Astrocyte of the cerebellum (primary cell): ENCODE measurements around the gene TBC1D8.
"Not testable (repeated sequence)": the region's sequence is repeated elsewhere in the genome, so short reads cannot be mapped to it uniquely, and the experiment has no call there.

Experiments
- DNase-seq: peaks from one replicate; pipeline ENCODE4 v3.0.0-alpha.2; 2011; ENCODE audit warnings: low read depth
- H3K4me3 ChIP-seq: 2 replicates; pipeline ENCODE4 v1.5.1; 2011; ENCODE audit warnings: mild to moderate bottlenecking, low read depth, low read length, moderate library complexity
- CTCF ChIP-seq: IDR thresholded peaks from 2 replicates; pipeline ENCODE4 v1.5.1; 2012; ENCODE audit warnings: low read length, low read depth, moderate library complexity, mild to moderate bottlenecking; ENCODE audit errors: missing control alignments
- in situ Hi-C: cut with HindIII; loops from 2 replicates; pipeline ENCODE4 v1.10.0; 2017; ENCODE audit warnings: low sequenced_read_pairs

The TBC1D8 gene

GRCh38 chr2:101063352-101064124, 87.6 kb downstream of the TBC1D8 start:
- TF ChIP-seq CTCF = no peak

GRCh38 chr2:101058386-101058785, 92.8 kb downstream of the TBC1D8 start:
- no peak for DNase-seq
- TF ChIP-seq CTCF = no peak
- in situ Hi-C loops = no loop called here
- H3K4me3 ChIP-seq = no peak overlapping the region

More at GRCh38 chr2:101063352-101064124, 87.6 kb downstream of the TBC1D8 start:
- in situ Hi-C loops = no loop called here
- DNase-seq = peak; percentile 69
- no peak overlapping the region for H3K4me3 ChIP-seq

GRCh38 chr2:101057051-101057933, 93.9 kb downstream of the TBC1D8 start:
- in situ Hi-C loops = no loop called here
- H3K4me3 ChIP-seq = no peak overlapping the region
- DNase-seq = no peak
- no peak for TF ChIP-seq CTCF

- DNase-seq = no peak
- H3K4me3 ChIP-seq = no peak overlapping the region
- TF ChIP-seq CTCF = no peak
- in situ Hi-C loops = no loop called here
These were observed 98.1 kb downstream of the TBC1D8 start for GRCh38 chr2:101053117-101053516.

- no peak for TF ChIP-seq CTCF
- H3K4me3 ChIP-seq = no peak overlapping the region
- in situ Hi-C loops = no loop called here
- DNase-seq = no peak
These were observed 99.0 kb downstream of the TBC1D8 start for GRCh38 chr2:101052147-101052546.

GRCh38 chr2:101050886-101051285, 100.3 kb downstream of the TBC1D8 start:
- H3K4me3 ChIP-seq, DNase-seq, in situ Hi-C loops: not testable (repeated sequence)

GRCh38 chr2:101048756-101049155, 102.4 kb downstream of the TBC1D8 start:
- in situ Hi-C loops = no loop called here
- no peak for TF ChIP-seq CTCF
- no peak for DNase-seq
- H3K4me3 ChIP-seq = no peak overlapping the region
